Heart left ventricle (tissue), 13 donors: ENCODE results near the gene CNOT10.

Source experiments
- POLR2A ChIP-seq, 2 donors: fragments of 450-650 bp; IDR thresholded peaks; one replicate each; pipeline ENCODE4 v1.6.1; 2017; ENCODE audit warnings: antibody characterized with exemption in 2 of 2, mild to moderate bottlenecking in 2 of 2, moderate library complexity in 2 of 2
- TF ChIP-seq, protein P1 (sequence below), 12 donors: fragments of 200-600 bp; sonication (generic) in 4 of 12; IDR thresholded peaks; one replicate each; pipeline versions ENCODE4 v1.5.0 to v1.8.0; 2018 to 2022; ENCODE audit warnings: antibody characterized with exemption in 12 of 12, mild to moderate bottlenecking in 5 of 12
- donor health status: ischemic (EF 13 %, LVEDD 7.1; RV severe dilation, severe dysfunction).
- donor health status: DM: no; HTN: yes; CAD: no.
- donor health status: DM: no; HTN: no; CAD: no.
- donor health status: ischemic (EF 25% LVEDD 6.9; RV normal size, moderate dysfunction).
- donor health status: ischemic (EF 25% LVEDD 5.7; RV mildly dilated, moderate dysfunction).
- donor health status: ischemic (EF 35%, LVEDD 5.7; RV mildly dilated, moderate dysfunction).
- donor health status: nonischemic (EF 11% LVEDD 7.7; RV severe dilation, severe dysfunction).
- donor health status: DM: yes; HTN: yes; CAD: no.
- donor health status: PGD.
- donor health status: ischemic (EF 29% LVEDD 5.4; RV normal size, mild dysfunction).
- donor health status: nonischemic (EF 23%, LVEDD 6.1; RV moderate dilation, normal function).

- TF ChIP-seq, protein P1, sequence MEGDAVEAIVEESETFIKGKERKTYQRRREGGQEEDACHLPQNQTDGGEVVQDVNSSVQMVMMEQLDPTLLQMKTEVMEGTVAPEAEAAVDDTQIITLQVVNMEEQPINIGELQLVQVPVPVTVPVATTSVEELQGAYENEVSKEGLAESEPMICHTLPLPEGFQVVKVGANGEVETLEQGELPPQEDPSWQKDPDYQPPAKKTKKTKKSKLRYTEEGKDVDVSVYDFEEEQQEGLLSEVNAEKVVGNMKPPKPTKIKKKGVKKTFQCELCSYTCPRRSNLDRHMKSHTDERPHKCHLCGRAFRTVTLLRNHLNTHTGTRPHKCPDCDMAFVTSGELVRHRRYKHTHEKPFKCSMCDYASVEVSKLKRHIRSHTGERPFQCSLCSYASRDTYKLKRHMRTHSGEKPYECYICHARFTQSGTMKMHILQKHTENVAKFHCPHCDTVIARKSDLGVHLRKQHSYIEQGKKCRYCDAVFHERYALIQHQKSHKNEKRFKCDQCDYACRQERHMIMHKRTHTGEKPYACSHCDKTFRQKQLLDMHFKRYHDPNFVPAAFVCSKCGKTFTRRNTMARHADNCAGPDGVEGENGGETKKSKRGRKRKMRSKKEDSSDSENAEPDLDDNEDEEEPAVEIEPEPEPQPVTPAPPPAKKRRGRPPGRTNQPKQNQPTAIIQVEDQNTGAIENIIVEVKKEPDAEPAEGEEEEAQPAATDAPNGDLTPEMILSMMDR (IDR thresholded peaks at IDR 0.05) = no peak
- TF ChIP-seq POLR2A (IDR thresholded peaks at IDR 0.05) = no peak
Measured at GRCh38 chr3:32719335-32719734, 34.3 kb downstream of the CNOT10 start.
